Activated CD8-positive, alpha-beta T cell treated with anti-CD3 and anti-CD28 coated beads for 36 hours (primary cell): ENCODE measurements around the gene SIK2. TPM values are rescaled to one million over a fixed set of nuclear protein-coding genes. Genes with fewer than 3 reads are reported as not detected.

Experiments used
- ATAC-seq: fragments of 200-7000 bp; cut with Tn5 transposase; one replicate; pipeline ENCODE4 v1.10.0; 2021; ENCODE audit warnings: mild to moderate bottlenecking, moderate library complexity
- CTCF ChIA-PET: fragments of 350-600 bp; sonication (Branson Sonifier 250); formaldehyde crosslinking; loops from one replicate; lab custom pipeline; 2021; ENCODE audit warnings: antibody characterized with exemption; lab: Charles Lee
- POLR2A ChIA-PET: fragments of 350-600 bp; sonication (Branson Sonifier 250); formaldehyde crosslinking; loops from one replicate; lab custom pipeline; 2021; ENCODE audit warnings: antibody characterized with exemption; lab: Charles Lee
- DNase-seq: peaks from one replicate; pipeline ENCODE4 v3.0.0-alpha.2; 2020
- H3K27ac Mint-ChIP-seq: one replicate; pipeline ENCODE4 v1.8.0; 2021; ENCODE audit warnings: mild to moderate bottlenecking, mixed read lengths
- H3K27me3 Mint-ChIP-seq: one replicate; pipeline ENCODE4 v1.8.0; 2021; ENCODE audit warnings: mixed read lengths
- H3K36me3 Mint-ChIP-seq: one replicate; pipeline ENCODE4 v1.8.0; 2021; ENCODE audit warnings: low read depth, mixed read lengths
- H3K4me1 Mint-ChIP-seq: one replicate; pipeline ENCODE4 v1.8.0; 2021; ENCODE audit warnings: low read depth, mixed read lengths
- H3K4me3 Mint-ChIP-seq: one replicate; pipeline ENCODE4 v1.8.0; 2021; ENCODE audit warnings: mild to moderate bottlenecking, moderate library complexity, mixed read lengths
- H3K9me3 Mint-ChIP-seq: one replicate; pipeline ENCODE4 v1.8.0; 2021; ENCODE audit warnings: mixed read lengths
- CTCF ChIP-seq: fragments of 200-600 bp; IDR thresholded peaks from one replicate; pipeline ENCODE4 v1.8.0; 2022; ENCODE audit warnings: antibody characterized with exemption, mild to moderate bottlenecking
- intact Hi-C: fragments of 100-400 bp; cut with micrococcal nuclease; formaldehyde crosslinking; loops from one replicate; pipeline ENCODE4 v1.10.0; 2022
- total RNA-seq, 2 experiments: library from RNA; stranded (reverse); gene quantifications; one replicate each; pipeline ENCODE4 v1.2.3, GENCODE V29; 2021

Gene SIK2
- total RNA-seq, 2 experiments from 2014 or later, result 7.4 to 8.0 TPM

- POLR2A ChIA-PET, result no interaction called here
- peaks cover 8% of the 10 kb centered on the region for H3K27me3 Mint-ChIP-seq
- no peak overlapping the region for H3K4me3 Mint-ChIP-seq
- H3K27ac Mint-ChIP-seq, result no peak overlapping the region
- ATAC-seq (no peak), DNase-seq (no peak)
- CTCF ChIA-PET, result interaction anchor here (1.6 to 4.3 kb wide), 3 partner anchors 12 to 244 kb away, joined by 5 to 20 read pairs (median 19); no protein-coding TSS in a partner anchor
- H3K4me1 Mint-ChIP-seq, result peaks cover 13% of the 10 kb centered on the region
- no peaks in the 10 kb centered on the region for H3K9me3 Mint-ChIP-seq
- intact Hi-C loops, result no loop called here
- peaks cover 3% of the 10 kb centered on the region for H3K36me3 Mint-ChIP-seq
- no peak for TF ChIP-seq CTCF
These were observed 3.7 kb upstream of the SIK2 start for GRCh38 chr11:111598559-111598958.

GRCh38 chr11:111601636-111601978 lies 642 bp upstream of the SIK2 start:
- Mint-ChIP-seq H3K4me1 (peaks cover 28% of the 10 kb centered on the region), H3K27me3 (peaks cover 2% of the 10 kb centered on the region), H3K9me3 (no peaks in the 10 kb centered on the region), H3K4me3 (peak overlapping the region; percentile 79), H3K36me3 (peaks cover 6% of the 10 kb centered on the region), H3K27ac (peak overlapping the region; percentile 90)
- CTCF ChIA-PET, result interaction anchor here (0.6 to 1.6 kb wide), 6 partner anchors 15 to 176 kb away, joined by 3 to 7 read pairs (median 6); partner anchors contain the start of gene PPP2R1B
- TF ChIP-seq CTCF, result no peak
- ATAC-seq, result no peak
- intact Hi-C loops, result loop anchor here (1.0 kb wide), 1 partner anchor 176 kb away; no protein-coding TSS in a partner anchor
- no peak for DNase-seq
- POLR2A ChIA-PET, result no interaction called here

- peak overlapping the region; percentile 93 for H3K27ac Mint-ChIP-seq
- H3K4me1 Mint-ChIP-seq, result peaks cover 28% of the 10 kb centered on the region
- POLR2A ChIA-PET, result interaction anchor here (0.7 to 1.5 kb wide), 4 partner anchors 10 to 225 kb away, joined by 3 to 5 read pairs (median 3); partner anchors contain the start of gene PPP2R1B
- DNase-seq (peak; percentile 50), ATAC-seq (no peak)
- H3K36me3 Mint-ChIP-seq, result peaks cover 6% of the 10 kb centered on the region
- no peaks in the 10 kb centered on the region for H3K27me3 Mint-ChIP-seq
- CTCF ChIA-PET, result interaction anchor here (1.2 to 3.1 kb wide), 10 partner anchors 10 to 237 kb away, joined by 3 to 31 read pairs (median 8); partner anchors contain the start of gene PPP2R1B
- intact Hi-C loops, result no loop called here
- H3K9me3 Mint-ChIP-seq, result no peaks in the 10 kb centered on the region
- TF ChIP-seq CTCF, result no peak
- H3K4me3 Mint-ChIP-seq, result peak overlapping the region; percentile 92
These were observed 789 bp downstream of the SIK2 start for GRCh38 chr11:111602865-111603610.

- Mint-ChIP-seq H3K9me3 (no peaks in the 10 kb centered on the region), H3K36me3 (peaks cover 6% of the 10 kb centered on the region), H3K27me3 (no peaks in the 10 kb centered on the region), H3K4me3 (peak overlapping the region; percentile 92), H3K27ac (peak overlapping the region; percentile 93), H3K4me1 (peaks cover 28% of the 10 kb centered on the region)
- ChIA-PET CTCF (interaction anchor here (0.7 to 3.2 kb wide), 30 partner anchors 10 to 276 kb away, joined by 3 to 42 read pairs (median 5); partner anchors contain the start of gene PPP2R1B), POLR2A (interaction anchor here (1.0 to 1.5 kb wide), 2 partner anchors 11 to 166 kb away, joined by 3 read pairs; no protein-coding TSS in a partner anchor)
- DNase-seq (no peak), ATAC-seq (no peak)
- no peak for TF ChIP-seq CTCF
- intact Hi-C loops, result no loop called here
These were observed 1.4 kb downstream of the SIK2 start for GRCh38 chr11:111603611-111604130.
